B cell (primary cell): Measurements from ENCODE around the gene UPK2. TPM values are rescaled to one million over a fixed set of nuclear protein-coding genes. Genes with fewer than 3 reads are reported as not detected.

ENCODE experiments used
- ATAC-seq: fragments of 200-7000 bp; cut with Tn5 transposase; one replicate; pipeline ENCODE4 v1.10.0; 2021; ENCODE audit warnings: low read depth, mild to moderate bottlenecking, moderate number of reproducible peaks, moderate library complexity
- CTCF ChIA-PET: fragments of 350-600 bp; sonication (Branson Sonifier 250); formaldehyde crosslinking; loops from one replicate; lab custom pipeline; 2021; ENCODE audit warnings: antibody characterized with exemption, inconsistent platforms; lab: Charles Lee
- POLR2A ChIA-PET: fragments of 350-600 bp; sonication (Branson Sonifier 250); formaldehyde crosslinking; loops from one replicate; lab custom pipeline; 2021; ENCODE audit warnings: antibody characterized with exemption; lab: Charles Lee
- DNase-seq: peaks from one replicate; pipeline ENCODE4 v3.0.0; 2013
- H2AFZ ChIP-seq: 2 replicates; pipeline ENCODE4 v1.6.1; 2012; ENCODE audit warnings: mild to moderate bottlenecking, low read depth, low read length; ENCODE audit not compliant: insufficient read depth, poor library complexity, severe bottlenecking
- H3K27ac ChIP-seq, 2 donors: 1 replicate in 1 of 2; 2 replicates in 1 of 2; pipeline ENCODE4 v1.5.1; 2012 to 2013; ENCODE audit warnings: low read length in 2 of 2, mild to moderate bottlenecking in 2 of 2, moderate library complexity in 1 of 2
- H3K27me3 ChIP-seq, 4 experiments: fragments of 200-600 bp in 1 of 4; sonication (generic) in 1 of 4; replicated peaks in 1 of 4; 1 replicate in 2 of 4; 2 replicates in 2 of 4; pipeline versions ENCODE4 v1.6.1 to v1.7.0; 2013 to 2016; ENCODE audit warnings: low read length in 3 of 4, mild to moderate bottlenecking in 2 of 4, mixed read lengths in 1 of 4, moderate library complexity in 1 of 4; ENCODE audit not compliant: insufficient read depth in 4 of 4, control insufficient read depth in 3 of 4; ENCODE audit errors: control extremely low read depth in 1 of 4
- H3K36me3 ChIP-seq, 2 experiments: replicated peaks in 1 of 2; 1 replicate in 1 of 2; 2 replicates in 1 of 2; pipeline versions ENCODE4 v1.6.1 to v1.7.1; 2013; ENCODE audit warnings: low read length in 1 of 2; ENCODE audit not compliant: insufficient read depth in 2 of 2, control insufficient read depth in 1 of 2; ENCODE audit errors: control extremely low read depth in 1 of 2, extremely low read depth in 1 of 2
- H3K4me1 ChIP-seq, 2 donors: fragments of 200-600 bp in 1 of 2; sonication (generic) in 1 of 2; 1 replicate in 1 of 2; 2 replicates in 1 of 2; pipeline versions ENCODE4 v1.5.1 to v1.6.1; 2013 to 2017; ENCODE audit warnings: low read length in 2 of 2; ENCODE audit not compliant: control insufficient read depth in 2 of 2, insufficient read depth in 2 of 2
- H3K4me2 ChIP-seq: replicated peaks from 2 replicates; pipeline ENCODE3; 2012; ENCODE audit warnings: mild to moderate bottlenecking, low read depth, low read length; ENCODE audit not compliant: poor library complexity, severe bottlenecking
- H3K4me3 ChIP-seq, 5 experiments: fragments of 200-600 bp in 1 of 5; sonication (generic) in 1 of 5; 1 replicate in 3 of 5; 2 replicates in 2 of 5; pipeline versions ENCODE4 v1.5.1 to v1.7.0; 2011 to 2016; ENCODE audit warnings: low read length in 4 of 5, mild to moderate bottlenecking in 4 of 5, low read depth in 2 of 5, control low read depth in 1 of 5, moderate library complexity in 1 of 5; ENCODE audit not compliant: insufficient read depth in 1 of 5; ENCODE audit errors: control extremely low read depth in 1 of 5, extremely low read depth in 1 of 5
- H3K79me2 ChIP-seq: fragments of 200-600 bp; sonication (generic); one replicate; pipeline ENCODE4 v1.6.0; 2016; ENCODE audit warnings: low read length; ENCODE audit not compliant: control insufficient read depth, insufficient read depth
- H3K9ac ChIP-seq: fragments of 200-600 bp; sonication (generic); 2 replicates; pipeline ENCODE4 v1.6.1; 2017; ENCODE audit warnings: mild to moderate bottlenecking, low read length, moderate library complexity
- H3K9me3 ChIP-seq, 3 donors: one replicate each; pipeline versions ENCODE4 v1.6.1 to v1.7.1; 2013; ENCODE audit warnings: low read length in 2 of 3; ENCODE audit not compliant: control insufficient read depth in 2 of 3, insufficient read depth in 1 of 3; ENCODE audit errors: control extremely low read depth in 1 of 3
- H4K20me1 ChIP-seq: 2 replicates; pipeline ENCODE4 v1.6.0; 2012; ENCODE audit warnings: mild to moderate bottlenecking, low read length; ENCODE audit not compliant: insufficient read depth, control insufficient read depth, poor library complexity, severe bottlenecking
- H3K27ac Mint-ChIP-seq: one replicate; pipeline ENCODE4 v1.8.0; 2021; ENCODE audit warnings: mixed read lengths
- H3K27me3 Mint-ChIP-seq: one replicate; pipeline ENCODE4 v1.8.0; 2021; ENCODE audit warnings: mixed read lengths
- H3K4me1 Mint-ChIP-seq: one replicate; pipeline ENCODE4 v1.8.0; 2021; ENCODE audit warnings: mixed read lengths
- H3K4me3 Mint-ChIP-seq: one replicate; pipeline ENCODE4 v1.8.0; 2021; ENCODE audit warnings: mixed read lengths
- H3K9me3 Mint-ChIP-seq: one replicate; pipeline ENCODE4 v1.8.0; 2022; ENCODE audit warnings: mixed read lengths; ENCODE audit not compliant: insufficient read depth
- CTCF ChIP-seq: fragments of 200-600 bp; IDR thresholded peaks from one replicate; pipeline ENCODE4 v1.8.0; 2022; ENCODE audit warnings: antibody characterized with exemption, mild to moderate bottlenecking
- EZH2 ChIP-seq: IDR thresholded peaks from 2 replicates; pipeline ENCODE4 v1.6.1; 2012; ENCODE audit warnings: borderline replicate concordance, low read depth, mild to moderate bottlenecking, moderate library complexity, low read length; ENCODE audit not compliant: insufficient read depth, poor library complexity, severe bottlenecking
- WGBS: methylation state at CpG from one replicate; pipeline ENCODE4 v1.1.5; 2013; ENCODE audit warnings: missing lambda C conversion rate; ENCODE audit not compliant: insufficient coverage; 5-methylcytosine and 5-hydroxymethylcytosine counted together
- intact Hi-C: fragments of 100-400 bp; cut with micrococcal nuclease; formaldehyde crosslinking; loops from one replicate; pipeline ENCODE4 v1.10.0; 2022
- polyA plus RNA-seq: library from polyadenylated mRNA; depleted of rRNA; stranded (reverse); fragments of >200 nt; gene quantifications from 2 replicates; pipeline ENCODE4 v1.2.3, GENCODE V29; 2012
- total RNA-seq, 2 donors: library from RNA; stranded (reverse); fragments of 120-200 nt in 1 of 2; gene quantifications; 1 replicate in 1 of 2; 2 replicates in 1 of 2; pipeline versions ENCODE4 v1.2.3 to v1.2.4, GENCODE V29; 2013 to 2022

The UPK2 gene
- total and polyA plus RNA-seq, 2 donors (not counting 1 experiment from before 2014, with no cell fraction given), result 0.43 TPM; not detected in 1

GRCh38 chr11:118928870-118929500, 27.1 kb upstream of the UPK2 start:
- H3K9ac ChIP-seq, result peak overlapping the region; percentile 78
- peaks cover 10% of the 10 kb centered on the region for H4K20me1 ChIP-seq
- H3K4me2 ChIP-seq, result peak overlapping the region; percentile 98
- peak overlapping the region; percentile 96 to 99 for H3K27ac ChIP-seq
- DNase-seq, result no peak
- Mint-ChIP-seq H3K27me3 (no peaks in the 10 kb centered on the region), H3K9me3 (no peaks in the 10 kb centered on the region), H3K4me3 (peak overlapping the region; percentile 99), H3K4me1 (peaks cover 60% of the 10 kb centered on the region), H3K27ac (peak overlapping the region; percentile 98)
- H3K79me2 ChIP-seq, result peaks cover 28% of the 10 kb centered on the region
- peak overlapping the region; percentile 32 to 86 (median 66) for H3K4me3 ChIP-seq
- H3K36me3 ChIP-seq, result no peaks in the 10 kb centered on the region
- under 1% methylated on average over 26 of the region's 26 CpGs for WGBS
- peaks cover 33 to 51% of the 10 kb centered on the region in 2 donors for H3K4me1 ChIP-seq
- no peaks in the 10 kb centered on the region for H3K27me3 ChIP-seq
- intact Hi-C loops, result loop anchor here (1.0 kb wide), 2 partner anchors 15 to 139 kb away; no protein-coding TSS in a partner anchor
- H2AFZ ChIP-seq, result peak overlapping the region; percentile 70
- ATAC-seq, result peak; percentile 2
- TF ChIP-seq CTCF (no peak), EZH2 (no peak)
- POLR2A ChIA-PET, result interaction anchor here (0.6 to 3.3 kb wide), 5 partner anchors 16 to 138 kb away, joined by 4 to 38 read pairs (median 17); partner anchors contain the start of genes CXCR5 and DDX6
- CTCF ChIA-PET, result interaction anchor here (0.9 to 12.7 kb wide), 6 partner anchors 19 to 239 kb away, joined by 3 to 288 read pairs (median 15); partner anchors contain the start of gene DDX6
- no peaks in the 10 kb centered on the region for H3K9me3 ChIP-seq
